Measurements from ENCODE around the gene EFCAB11.

EFCAB11 gene

DNA sequence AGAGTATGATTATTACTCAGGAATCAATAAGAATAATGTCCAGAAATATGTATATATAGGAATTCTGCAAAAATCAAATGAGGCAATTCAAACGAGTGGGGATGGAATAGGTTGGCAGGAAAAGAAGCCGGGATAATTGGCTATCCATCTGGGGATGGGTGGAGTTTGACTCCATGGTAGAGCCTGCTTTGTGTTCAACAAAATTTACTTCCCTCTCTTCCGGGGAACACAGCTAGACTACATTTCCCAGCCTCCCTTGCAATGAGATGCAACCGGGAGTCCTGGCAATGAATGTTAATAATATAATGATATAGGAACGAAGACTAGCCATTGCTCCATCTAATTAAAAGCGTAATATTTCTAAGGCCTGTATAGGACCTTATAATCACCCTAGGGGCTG is 146.6 kb downstream of the EFCAB11 start:
- no peak for DNase-seq

DNA sequence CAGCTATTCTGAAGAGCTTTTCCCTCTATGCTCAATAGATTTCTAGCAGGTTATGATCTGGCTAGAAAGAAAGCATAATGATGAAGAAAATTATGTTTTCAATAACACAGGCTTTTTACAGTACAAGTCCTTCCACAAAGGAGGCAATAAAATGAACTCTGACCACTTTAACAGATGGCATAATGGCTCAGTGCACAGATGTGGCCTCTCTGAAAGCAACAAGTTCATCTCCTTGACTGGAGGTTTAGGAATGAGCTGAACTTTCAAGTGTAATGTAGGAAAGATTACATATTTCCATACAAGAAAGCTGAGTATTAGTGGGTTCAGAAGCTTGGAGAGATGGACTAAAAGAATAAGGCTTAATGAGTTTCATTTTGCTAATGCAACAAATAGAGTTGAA is 147.4 kb downstream of the EFCAB11 start:
- no peak for DNase-seq

DNA sequence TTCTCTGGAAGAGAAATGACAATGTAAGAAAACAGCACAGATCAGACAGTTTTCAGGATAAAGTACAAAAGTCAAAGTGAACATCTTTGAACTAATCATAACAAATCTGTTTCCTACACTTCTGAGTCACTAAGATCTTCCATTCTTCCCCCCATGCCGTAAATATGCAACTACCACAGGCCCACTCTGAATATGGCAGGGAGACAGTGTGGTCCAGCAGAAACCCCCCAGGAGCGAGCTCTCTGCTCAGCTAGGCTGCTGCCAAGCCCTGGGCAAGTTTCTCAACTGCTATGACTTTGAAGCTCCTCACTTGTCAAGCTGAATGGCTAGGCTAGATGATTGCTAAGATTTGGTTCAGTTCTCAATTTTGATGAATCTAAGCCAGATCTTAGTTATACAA is 148.1 kb downstream of the EFCAB11 start:
- no peak for DNase-seq

DNA sequence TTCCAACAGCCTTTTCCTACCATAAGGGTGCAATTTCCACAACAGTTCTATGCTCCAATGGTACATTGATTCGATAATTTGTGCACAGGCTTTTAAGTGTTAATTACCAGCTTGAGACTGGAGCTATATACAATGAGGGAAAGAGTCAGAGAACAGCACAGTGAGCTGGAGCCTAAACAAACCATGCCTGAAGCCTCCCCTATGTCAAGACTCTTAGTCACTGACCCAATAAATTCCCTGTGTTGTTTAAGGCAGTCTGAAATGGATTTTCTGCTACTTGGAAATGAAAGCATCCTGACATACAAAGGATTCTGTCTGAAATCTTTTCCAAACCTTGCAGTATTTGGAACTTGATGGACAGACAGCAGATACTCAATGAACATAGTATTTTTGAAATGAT is 149.0 kb downstream of the EFCAB11 start:
- DNase-seq = no peak

DNA sequence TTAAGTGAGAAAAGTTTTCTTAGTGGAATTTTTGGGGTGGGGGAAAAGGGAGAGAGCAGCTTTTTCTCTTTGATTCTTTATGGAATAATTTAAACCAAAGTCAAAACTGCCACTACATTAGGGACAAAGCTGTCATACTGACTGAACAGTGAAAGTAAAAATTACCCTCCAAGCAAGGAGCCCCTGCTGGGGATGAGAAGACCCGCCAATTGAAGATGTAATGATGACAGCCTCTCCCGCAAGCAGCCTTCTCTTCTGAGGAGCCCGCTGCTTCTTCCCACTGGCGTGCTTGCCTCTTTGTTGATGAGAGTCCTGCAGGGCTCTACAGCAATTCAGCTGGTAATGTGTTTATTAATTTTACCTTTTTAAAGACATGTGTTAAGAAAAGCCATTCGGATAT is 151.0 kb downstream of the EFCAB11 start:
- DNase-seq = no peak

DNA sequence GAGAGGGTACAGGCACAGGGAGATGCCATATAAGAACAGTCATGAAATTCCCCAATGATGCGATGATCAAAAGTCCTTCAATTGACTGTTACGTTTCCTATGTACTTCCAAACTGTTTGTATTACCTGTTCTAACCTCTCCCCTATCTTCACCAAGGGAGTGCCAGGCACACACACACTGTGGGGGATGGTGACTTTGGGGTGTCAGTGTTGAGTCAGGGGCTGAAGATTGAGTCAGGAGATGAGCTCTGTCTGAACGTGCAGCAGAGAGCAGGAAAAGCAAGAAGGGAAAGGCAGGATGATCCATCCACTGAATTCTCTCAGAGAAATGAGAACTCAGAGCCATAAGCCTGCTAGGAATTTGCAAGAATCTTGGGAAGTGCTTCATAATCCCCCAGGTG is 153.4 kb downstream of the EFCAB11 start:
- no peak for DNase-seq

DNA sequence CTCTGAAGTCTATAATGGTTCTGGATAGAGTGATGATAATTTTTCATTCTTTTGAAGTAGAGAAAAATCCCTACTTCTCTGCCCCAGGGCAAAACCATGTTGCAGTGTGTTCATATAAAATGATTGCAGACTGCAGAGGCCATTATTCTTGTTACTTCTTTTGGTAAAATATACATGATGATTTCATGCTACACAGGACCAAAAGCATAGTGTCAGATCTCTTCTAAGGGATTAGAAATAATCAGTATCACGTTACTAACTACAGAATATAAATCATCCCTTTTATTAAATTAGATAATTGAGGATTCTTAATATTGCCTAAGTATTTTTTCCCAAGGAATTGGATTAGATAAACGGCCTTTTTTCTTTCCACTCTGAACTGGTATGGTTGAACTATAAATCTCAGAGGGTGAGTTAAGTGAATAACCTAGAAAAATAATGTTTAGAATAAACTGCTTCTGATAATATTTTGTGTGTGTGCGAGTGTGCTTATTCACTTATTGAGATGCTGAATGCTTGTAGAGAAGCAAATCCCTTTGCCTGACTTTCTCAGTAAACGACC is 156.2 kb downstream of the EFCAB11 start:
- no peak for DNase-seq

DNA sequence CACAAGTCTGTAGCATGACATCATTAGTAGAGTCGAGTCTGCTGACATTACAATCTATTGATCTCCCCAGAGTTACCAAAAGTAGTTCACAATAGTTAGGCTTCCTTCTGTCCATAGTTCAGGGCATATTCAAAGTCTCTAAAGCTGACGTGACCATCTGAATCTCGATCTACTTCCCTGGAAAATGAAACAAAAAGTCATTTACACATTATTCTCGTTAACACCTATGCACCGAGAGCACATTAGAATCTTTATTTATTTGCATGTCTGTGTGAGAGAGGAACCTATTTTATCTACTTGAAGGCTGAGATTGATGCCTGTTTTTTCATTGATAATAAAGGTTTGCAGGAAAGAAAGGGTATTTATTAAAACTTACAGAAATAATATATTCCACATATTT is 157.4 kb downstream of the EFCAB11 start:
- no peak for DNase-seq

DNA sequence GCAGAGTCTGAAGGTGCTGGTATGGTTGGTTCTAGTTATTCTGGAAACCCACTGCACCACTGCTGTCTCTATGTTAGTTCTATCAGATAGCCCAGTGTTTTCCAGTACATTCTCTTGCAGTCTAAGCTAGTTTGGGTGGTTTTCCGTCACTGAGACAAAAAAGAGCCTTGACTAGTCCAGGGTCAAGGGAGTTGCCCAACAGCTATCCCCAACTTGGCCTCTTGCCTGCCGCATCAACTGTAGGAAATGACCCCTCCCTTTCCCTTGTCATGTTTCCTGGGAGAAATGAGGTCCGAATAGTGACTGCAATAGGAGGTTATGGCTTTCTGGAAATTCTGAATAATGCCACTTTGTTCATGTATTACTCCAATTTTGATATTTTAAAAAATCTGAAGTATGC is 160.4 kb downstream of the EFCAB11 start:
- no peak for DNase-seq

DNA sequence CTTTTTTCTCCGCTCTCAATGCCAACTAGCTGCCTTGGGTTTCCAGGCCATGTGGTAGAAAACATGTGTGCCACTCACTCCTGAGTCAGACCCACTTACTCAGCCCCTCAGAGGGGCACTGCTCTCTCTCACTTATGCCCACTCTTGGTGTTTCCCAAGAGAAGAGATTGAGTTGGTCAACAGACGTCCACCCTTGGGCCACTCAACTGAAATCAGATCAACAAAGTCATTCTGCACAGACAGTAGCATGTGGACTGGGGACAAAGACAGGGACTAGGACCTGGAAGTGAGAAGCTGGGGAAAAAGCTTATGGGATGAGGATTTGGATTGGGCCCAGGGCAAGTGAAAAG is 161.2 kb downstream of the EFCAB11 start:
- no peak for DNase-seq

DNA sequence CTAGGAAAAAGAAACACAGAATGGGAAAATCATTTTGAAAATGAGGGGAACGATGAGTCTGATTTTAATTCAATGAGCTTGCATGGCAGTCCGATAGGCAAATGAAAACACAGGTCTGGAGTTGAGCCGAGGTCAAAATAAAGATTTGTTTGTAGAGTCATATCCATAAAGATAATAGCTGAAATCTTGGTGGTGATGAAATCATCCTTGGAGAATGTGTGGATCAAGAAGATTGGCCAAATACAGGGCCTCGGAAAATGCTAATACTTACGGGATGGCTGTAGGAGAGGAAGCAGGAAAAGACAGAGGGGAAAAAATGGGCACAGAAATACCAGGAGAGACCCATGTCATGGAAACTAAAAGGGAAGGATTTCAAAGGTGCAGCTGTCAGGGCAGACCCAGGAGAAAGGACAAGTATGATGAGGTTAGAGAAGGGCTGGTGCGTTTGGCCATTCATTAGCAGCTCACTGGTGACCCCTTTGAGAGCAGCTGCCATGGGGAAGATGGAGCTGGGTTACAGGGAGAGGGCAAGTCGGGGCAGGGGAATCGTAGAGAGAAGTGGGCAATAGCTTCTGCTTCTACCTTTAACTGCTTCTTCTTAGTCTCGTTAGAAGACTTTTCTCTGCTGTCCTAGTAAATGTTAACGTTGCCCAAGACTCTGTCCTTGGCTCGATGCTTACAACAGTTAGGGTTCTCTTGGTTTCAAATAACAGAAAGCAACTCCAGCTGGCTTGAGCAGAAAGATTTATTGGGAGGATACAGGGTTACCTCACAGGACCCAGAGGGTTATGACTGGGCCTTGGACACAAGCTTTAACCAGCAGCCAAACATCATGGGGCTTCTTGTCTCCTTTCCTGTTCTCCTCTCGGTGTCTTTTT is 161.8 kb downstream of the EFCAB11 start:
- DNase-seq = no peak

DNA sequence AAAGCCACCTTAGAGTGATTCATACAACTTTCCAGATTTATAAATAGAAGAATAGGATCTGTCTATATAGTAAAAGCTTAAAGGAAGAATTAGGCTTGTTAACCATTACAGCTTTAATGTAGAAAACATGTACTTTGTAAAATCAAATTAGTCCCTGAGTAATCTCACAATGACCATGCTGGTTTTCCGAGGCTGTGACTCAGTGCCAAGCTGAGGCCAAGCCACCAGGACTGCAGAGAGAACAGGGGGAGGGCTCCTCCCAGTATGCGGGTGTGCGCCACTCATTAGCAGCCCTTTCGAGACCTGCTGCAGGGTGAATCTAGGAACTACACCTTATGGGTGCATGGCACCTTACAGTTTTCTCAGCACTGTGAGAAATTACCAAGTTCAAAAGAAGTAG is 167.0 kb downstream of the EFCAB11 start:
- no peak for DNase-seq

DNA sequence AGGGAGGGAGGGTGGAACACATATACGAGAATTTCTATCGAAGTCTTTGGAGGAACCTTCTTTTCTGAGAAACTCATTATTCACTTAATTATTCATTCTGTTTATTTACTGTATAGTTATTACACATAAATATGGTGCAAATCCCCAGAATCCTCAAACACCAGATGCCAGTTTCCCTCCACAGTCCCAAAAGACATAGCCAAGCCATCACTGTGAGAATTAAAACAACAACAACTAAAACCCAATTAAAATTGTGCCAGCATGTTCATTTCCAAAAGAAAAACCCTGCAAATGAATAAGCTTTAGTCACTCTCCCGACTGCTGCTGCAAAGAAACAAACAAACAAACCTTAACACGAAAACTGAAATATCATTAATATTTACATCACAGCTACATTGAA is 173.5 kb downstream of the EFCAB11 start:
- DNase-seq = no peak

DNA sequence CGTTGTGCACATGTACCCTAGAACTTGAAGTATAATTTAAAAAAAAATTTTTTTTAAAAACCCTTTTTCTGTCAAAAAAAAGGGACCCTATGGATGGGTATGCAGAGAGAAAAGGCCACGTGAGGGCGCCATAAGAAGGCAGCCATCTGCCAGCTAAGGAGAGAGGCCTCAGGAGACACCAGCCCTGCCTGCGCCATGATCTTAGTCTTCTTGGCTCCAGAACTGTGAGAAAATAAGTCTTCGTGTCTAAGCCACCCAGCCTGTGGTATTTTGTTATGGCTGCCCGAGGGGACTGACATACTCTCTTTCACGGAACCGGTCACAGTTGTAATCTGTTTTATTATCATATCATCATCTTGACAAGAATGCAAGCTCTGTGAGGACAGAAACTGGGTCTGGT is 174.8 kb downstream of the EFCAB11 start:
- DNase-seq = no peak

DNA sequence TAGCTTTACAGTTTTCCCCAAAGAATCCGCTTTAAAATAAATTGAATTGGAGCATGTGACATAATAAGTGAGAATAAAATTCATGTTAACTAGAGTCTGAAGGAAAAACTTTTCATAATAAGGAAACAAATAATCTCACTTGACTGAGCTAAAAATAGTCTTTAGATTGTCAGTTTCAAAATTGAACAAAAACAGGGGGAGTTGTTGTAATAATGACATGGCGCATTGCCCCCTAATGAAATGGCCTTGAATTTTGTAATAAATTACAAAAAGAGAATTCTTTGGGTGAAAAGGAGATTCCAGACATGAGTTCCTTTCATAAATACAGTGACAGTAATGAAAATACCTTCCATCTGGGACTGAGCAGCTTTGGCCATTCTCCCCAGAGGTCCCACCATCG is 178.6 kb downstream of the EFCAB11 start:
- no peak for DNase-seq

DNA sequence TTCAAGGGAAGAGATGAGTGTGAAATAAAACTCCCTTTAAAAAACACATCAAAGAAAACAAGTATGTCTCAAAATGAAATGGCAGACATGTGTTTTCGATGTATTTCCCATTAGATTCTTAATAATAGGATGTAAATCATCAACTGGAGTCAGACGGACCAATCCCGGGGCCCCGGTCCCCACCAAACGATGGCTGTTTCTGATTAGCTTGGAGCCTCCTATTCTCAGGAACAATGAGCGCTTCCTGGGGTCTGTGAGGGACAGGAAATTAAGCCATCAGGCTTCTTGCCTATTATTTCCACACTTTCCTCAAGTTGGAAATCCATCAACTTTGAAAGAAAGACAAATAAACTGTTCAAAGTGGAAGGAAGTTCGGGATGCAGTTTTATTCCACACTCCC is 179.4 kb downstream of the EFCAB11 start:
- DNase-seq = no peak

DNA sequence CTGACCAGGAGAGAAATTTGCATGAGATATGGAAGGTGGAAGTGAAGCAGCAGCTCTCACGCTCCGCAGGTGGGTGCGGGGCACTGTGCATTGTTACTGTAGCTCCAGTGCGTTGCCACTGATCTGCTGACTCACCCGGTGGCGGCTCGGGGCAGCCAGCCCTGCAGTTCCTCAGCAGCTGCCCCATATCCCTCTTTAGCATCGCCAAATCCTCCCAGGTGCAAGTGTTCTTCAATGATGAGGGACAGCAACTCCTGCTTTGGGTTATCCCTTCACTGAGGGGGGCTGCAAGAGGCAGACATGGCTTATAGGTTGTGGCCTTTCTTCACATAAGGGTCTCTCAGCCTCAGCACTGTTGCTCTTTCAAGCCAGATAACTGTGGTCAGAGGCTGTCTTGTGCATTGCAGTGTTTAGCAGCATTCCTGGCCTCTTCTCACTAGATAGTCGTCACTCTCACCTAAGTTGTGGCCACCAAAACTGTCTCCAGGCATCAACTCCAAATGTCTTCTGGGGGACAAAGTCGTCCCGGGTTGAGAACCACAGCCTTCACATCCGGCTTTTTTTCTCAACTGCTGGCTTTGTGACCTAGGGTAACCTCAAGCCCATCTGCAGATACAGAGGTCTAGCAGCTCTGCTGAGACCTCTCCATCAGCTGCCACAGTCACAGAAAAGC is 180.8 kb downstream of the EFCAB11 start:
- DNase-seq = no peak

DNA sequence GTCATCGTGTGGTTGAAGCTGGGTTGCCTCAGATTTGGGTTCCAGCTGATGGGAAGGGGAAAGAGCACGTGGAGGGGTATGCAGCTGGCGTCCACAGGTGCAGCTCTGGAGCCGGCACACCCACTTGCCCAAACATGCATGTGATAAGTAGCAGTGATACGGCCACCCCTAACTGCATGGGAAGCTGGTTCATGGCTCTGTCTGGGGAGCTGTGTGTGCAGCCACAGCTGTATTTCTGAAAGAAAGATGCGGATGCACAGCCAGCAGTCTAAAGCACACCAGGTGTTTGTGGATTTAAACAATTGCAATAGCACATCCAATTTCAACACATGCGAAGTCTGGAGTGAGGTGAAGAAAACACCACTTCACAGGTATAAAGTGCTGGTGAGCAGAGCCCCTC is 181.4 kb downstream of the EFCAB11 start:
- DNase-seq = no peak

DNA sequence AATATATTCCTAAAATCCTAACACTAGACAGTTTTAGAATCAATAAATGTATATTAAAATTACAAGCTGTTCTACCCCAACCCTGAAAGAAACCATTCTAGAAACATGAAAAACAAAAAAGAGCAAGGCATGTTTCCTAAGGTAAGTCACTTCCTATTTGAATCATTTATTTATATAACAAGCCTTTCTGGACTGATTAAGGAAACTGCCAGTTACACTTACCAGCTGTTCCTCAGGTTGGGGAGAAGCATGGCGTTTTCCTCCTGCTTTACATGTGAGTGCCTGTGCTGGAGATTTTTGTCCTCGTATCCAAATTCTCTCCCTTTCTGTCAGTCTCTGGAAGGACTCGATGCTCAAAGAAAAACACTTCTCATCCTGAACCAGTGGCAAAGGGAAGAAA is 183.3 kb downstream of the EFCAB11 start:
- no peak for DNase-seq

DNA sequence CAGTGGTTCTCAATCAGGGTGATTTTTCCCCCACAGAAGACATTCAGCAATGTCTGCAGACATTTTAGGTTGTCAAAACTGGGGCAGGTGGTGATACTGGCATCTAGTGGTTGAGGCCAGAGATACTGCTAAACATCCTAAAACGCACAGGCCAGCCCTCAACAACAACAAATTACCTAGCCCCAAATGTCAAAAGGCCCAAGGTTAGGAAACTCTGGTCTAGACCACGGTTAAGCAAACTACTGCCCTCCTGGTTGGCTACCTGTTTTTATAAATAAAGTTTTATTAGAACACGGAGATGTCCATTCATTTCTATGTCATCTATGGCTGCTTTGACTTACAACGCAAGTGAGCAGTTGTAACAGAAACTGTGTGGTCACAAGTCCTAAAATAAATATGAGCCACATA is 186.7 kb downstream of the EFCAB11 start:
- no peak for DNase-seq

DNA sequence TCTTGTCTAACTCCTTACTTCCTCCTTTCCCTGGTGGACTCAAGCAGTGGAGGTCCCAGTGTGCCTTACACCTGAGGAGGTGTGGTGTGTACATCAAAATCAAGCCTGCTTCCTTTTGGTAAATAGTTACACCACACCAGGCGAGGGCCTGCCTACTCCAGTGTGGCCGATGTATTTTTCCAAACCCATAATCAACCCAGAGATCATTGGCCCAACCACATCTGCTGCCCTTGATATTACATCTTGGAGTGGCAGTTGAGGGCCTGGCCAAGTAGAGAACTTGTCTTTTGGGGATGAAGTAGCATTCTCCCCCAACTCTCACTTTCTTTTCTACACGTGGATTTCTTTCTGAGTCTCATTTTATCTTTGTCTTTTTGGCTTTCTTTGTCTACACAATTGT is 187.4 kb downstream of the EFCAB11 start:
- DNase-seq = no peak

DNA sequence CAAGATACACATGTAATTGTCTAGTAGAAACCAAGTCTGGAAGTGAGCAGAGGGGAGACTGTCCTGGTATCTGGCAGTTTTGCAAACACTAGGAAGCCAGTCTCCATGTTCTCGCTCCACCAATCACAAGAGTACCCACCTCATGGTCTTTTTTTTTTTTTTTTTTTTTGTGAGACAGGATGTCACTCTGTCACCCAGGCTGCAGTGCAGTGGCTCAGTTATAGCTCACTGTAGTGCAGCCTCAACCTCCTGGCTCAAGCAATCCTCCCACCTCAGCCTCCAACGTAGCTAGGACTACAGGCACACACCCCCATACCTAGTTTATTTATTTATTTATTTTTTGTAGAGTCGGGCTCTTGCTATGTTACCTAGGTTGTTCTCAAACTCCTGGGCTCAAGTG is 189.2 kb downstream of the EFCAB11 start:
- DNase-seq = no peak

DNA sequence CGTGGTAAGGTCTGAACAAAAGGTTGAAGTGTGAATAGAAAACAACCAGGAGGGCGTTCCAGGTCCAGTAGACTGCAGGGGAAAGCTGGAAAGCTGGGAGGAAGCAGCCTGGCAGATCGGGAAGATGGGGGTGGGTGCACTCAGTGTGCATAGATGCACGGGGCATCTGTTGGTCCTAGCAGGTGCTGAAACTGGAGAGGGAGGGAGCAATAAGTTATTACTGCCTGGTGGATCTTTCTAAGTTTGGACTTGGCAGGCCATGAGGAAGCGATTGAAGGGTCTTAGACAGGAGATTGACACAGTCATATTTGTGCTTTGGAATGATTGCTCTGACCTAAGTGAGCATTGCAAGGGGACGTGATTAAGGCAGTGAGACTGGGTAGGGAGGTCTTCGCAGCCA is 194.4 kb downstream of the EFCAB11 start:
- DNase-seq = no peak

DNA sequence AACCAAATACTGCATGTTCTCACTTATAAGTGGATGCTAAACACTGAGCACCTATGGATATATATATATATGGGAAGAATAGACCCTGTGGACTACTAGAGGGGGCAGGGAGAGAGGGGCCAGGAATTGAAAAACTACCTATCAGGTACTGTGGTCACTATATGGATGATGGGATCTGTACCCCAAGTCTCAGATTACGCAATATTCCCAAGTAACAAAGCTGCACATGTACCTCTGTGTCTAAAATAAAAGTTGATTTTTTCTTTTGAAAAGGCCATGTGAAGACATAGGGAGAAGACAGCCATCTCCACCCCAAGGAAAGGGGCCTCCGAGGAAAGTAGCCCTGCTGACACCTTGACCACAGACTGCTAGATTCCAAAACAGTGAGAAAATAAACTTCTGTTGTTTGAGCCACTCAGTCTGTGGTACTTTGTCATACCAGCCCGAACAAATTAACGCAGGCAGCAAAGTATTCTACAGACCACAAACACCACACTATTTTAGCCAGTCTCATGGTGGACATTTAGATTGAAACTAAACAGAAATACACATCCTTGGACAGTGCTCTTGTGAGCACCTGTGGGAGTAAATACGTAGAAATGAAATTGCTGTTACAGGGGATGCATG is 197.1 kb downstream of the EFCAB11 start:
- DNase-seq = no peak
